Spinal cord (tissue), 10 donors: Measurements from ENCODE around the gene SH3BGR. TPM values are rescaled to one million over a fixed set of nuclear protein-coding genes. Genes with fewer than 3 reads are reported as not detected.

ENCODE experiments used
- DNase-seq, 6 donors: peaks; one replicate each; pipeline versions ENCODE4 v3.0.0 to v3.0.0-alpha.2; 2013 to 2015; ENCODE audit warnings: low spot score in 6 of 6, low read depth in 4 of 6
- H3K27ac ChIP-seq: one replicate; pipeline ENCODE4 v1.5.1; 2013; ENCODE audit warnings: low read depth, low read length, control low read depth
- H3K27me3 ChIP-seq: one replicate; pipeline ENCODE4 v1.6.1; 2013; ENCODE audit warnings: low read length; ENCODE audit not compliant: control insufficient read depth, insufficient read depth
- H3K36me3 ChIP-seq: one replicate; pipeline ENCODE4 v1.6.1; 2013; ENCODE audit warnings: low read length; ENCODE audit not compliant: control insufficient read depth, insufficient read depth
- H3K4me1 ChIP-seq: one replicate; pipeline ENCODE4 v1.6.1; 2013; ENCODE audit warnings: low read length; ENCODE audit not compliant: control insufficient read depth, insufficient read depth
- H3K4me3 ChIP-seq: one replicate; pipeline ENCODE4 v1.5.1; 2013; ENCODE audit warnings: low read depth, low read length, control low read depth
- H3K9me3 ChIP-seq: one replicate; pipeline ENCODE4 v1.6.1; 2013; ENCODE audit warnings: low read length; ENCODE audit not compliant: control insufficient read depth, insufficient read depth
- WGBS: methylation state at CpG from one replicate; pipeline ENCODE4 v1.1.5; 2013; ENCODE audit warnings: missing lambda C conversion rate; ENCODE audit not compliant: insufficient coverage; 5-methylcytosine and 5-hydroxymethylcytosine counted together
- polyA plus RNA-seq, 2 donors: library from polyadenylated mRNA; unstranded; fragments of 120-200 nt; gene quantifications; one replicate each; pipeline ENCODE4 v1.2.1, GENCODE V29; 2013; ENCODE audit not compliant: insufficient read length in 2 of 2
- total RNA-seq, 2 donors: library from RNA; depleted of rRNA in 1 of 2; stranded (reverse); fragments of 120-200 nt in 1 of 2; fragments of >200 nt in 1 of 2; gene quantifications; one replicate each; pipeline versions ENCODE4 v1.2.3 to v1.2.4, GENCODE V29; 2013 to 2014
- donor health status: healthy.

The SH3BGR gene
- total and polyA plus RNA-seq, 4 donors = 3.4 to 8.8 (median 7.1) TPM

DNA sequence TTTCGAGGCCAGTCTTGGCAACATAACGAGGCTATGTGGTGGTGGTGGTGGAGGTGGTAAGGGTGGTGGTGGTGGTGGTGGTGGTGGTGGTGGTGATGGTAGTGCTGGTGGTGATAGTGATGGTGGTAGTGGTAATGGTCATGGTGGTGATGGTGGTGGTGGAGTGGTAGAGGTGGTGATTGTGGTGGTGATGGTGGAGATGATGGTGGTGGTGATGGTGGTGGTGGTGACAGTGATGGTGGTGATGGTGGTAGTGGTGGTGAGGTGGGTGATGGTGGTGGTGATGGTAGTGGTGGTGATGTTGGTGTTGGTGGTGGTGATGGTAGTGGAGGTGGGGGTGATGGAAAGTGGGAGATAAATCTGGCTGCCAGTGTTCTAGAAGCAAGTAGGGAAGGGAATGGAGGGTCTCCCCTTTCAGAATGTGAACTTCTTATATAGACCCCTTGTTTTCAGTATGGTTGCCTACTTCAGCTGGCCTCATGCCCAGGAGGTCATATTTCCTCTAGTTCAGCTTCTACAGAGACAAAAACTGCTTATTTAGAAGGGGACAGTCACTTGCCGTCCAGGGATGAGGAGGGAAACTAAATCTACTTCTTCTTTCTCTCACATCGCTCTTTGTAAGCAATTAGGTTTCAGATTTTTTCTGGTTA is 27.5 kb downstream of the SH3BGR start:
- no peaks in the 10 kb centered on the region for H3K4me1 ChIP-seq
- H3K27me3 ChIP-seq = no peaks in the 10 kb centered on the region
- no peaks in the 10 kb centered on the region for H3K9me3 ChIP-seq
- peak in 4 of 6 donors; percentile 26 to 82 (median 34) for DNase-seq
- no peak overlapping the region for H3K4me3 ChIP-seq
- no peaks in the 10 kb centered on the region for H3K36me3 ChIP-seq
- H3K27ac ChIP-seq = no peak overlapping the region
- 80% methylated on average over 3 of the region's 4 CpGs for WGBS

DNA sequence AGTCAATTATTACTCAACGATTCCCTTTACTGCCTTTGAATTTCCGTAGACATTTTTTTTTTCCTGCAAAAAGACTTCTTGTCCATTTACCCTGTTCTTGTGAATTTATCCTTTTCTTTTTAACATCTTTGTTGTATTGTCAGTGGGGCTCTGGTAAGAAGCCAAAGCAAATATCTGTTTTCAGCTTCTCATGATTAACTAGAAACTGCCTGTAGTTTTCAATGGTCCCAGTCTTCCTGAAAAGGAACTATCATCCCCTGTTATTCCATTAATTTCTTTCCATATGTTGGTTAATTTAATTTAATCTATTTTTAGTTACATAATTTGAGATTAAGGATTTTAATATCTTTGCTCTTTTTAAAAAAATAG is 28.0 kb downstream of the SH3BGR start:
- Histone ChIP-seq H3K4me3 (no peak overlapping the region), H3K27ac (no peak overlapping the region), H3K27me3 (no peaks in the 10 kb centered on the region), H3K9me3 (no peaks in the 10 kb centered on the region), H3K36me3 (no peaks in the 10 kb centered on the region), H3K4me1 (no peaks in the 10 kb centered on the region)
- DNase-seq = peak in 2 of 6 donors; percentile 43 to 46
- no CpG with 5 or more reads among the region's 2 CpGs for WGBS

DNA sequence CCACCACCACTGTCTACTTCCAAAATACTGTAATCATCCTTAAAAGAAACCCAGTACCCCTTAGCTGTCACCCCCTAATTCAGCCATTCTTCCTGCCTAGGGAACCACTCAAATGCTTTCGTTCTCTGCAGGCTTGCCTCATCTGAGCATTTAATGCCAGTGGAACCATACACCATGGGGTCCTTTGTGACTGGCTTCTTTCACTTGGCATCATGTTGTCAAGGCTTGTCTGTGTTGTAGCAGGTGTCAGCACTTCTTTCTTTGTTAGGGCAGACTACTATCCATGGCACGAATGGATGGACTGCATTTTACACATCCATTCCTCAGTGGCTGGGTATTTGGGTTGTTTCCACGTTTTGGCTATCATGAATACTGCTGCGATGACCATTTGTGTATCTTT is 28.5 kb downstream of the SH3BGR start:
- Histone ChIP-seq H3K4me3 (no peak overlapping the region), H3K27me3 (no peaks in the 10 kb centered on the region), H3K36me3 (no peaks in the 10 kb centered on the region), H3K9me3 (no peaks in the 10 kb centered on the region), H3K4me1 (no peaks in the 10 kb centered on the region), H3K27ac (no peak overlapping the region)
- peak in 2 of 6 donors; percentile 18 to 49 for DNase-seq
- 40% methylated on average over 1 of the region's 4 CpGs for WGBS

DNA sequence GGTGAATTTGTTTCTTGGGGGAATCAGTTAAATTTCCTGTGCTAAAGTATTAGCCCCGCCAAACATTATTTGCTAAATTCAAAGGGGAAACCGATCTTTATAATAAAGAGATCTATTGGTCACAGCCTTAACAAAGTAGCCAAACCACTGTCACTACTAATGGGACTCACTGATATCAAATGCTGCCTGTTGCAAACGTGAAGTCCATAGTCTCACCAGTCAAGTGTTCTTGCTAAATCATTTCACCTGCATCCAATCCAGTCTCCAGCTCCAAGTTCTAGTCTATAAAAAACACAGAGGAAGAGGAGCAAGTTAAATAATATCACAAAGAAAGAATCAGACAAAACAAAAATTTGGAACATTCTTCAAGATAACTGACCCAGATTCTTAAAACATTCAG is 30.1 kb downstream of the SH3BGR start:
- no peak overlapping the region for H3K4me3 ChIP-seq
- no peaks in the 10 kb centered on the region for H3K9me3 ChIP-seq
- WGBS = 100% methylated on average over 1 of the region's 3 CpGs
- H3K4me1 ChIP-seq = no peaks in the 10 kb centered on the region
- no peaks in the 10 kb centered on the region for H3K27me3 ChIP-seq
- H3K27ac ChIP-seq = no peak overlapping the region
- DNase-seq = no peak
- no peaks in the 10 kb centered on the region for H3K36me3 ChIP-seq

DNA sequence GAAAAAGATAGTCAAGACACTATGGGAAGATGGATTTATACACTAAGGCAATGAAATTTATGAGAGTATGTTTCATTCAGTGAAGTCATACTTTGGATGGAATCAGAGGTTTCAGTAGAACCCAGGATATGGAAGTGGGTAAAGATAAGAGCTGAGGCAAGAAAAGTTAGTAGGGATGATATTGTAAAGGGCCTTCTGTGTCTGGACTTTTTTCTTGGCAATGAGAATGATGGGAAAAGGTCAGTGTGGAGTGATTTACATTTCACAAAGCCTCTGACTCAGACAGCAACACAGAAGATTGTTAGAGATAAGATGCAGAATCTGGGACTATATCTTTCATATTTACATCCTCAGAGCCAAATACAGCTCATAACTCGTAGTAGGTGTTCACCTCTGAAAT is 32.1 kb downstream of the SH3BGR start:
- H3K27ac ChIP-seq = no peak overlapping the region
- 100% methylated on average over 1 of the region's 1 CpG for WGBS

DNA sequence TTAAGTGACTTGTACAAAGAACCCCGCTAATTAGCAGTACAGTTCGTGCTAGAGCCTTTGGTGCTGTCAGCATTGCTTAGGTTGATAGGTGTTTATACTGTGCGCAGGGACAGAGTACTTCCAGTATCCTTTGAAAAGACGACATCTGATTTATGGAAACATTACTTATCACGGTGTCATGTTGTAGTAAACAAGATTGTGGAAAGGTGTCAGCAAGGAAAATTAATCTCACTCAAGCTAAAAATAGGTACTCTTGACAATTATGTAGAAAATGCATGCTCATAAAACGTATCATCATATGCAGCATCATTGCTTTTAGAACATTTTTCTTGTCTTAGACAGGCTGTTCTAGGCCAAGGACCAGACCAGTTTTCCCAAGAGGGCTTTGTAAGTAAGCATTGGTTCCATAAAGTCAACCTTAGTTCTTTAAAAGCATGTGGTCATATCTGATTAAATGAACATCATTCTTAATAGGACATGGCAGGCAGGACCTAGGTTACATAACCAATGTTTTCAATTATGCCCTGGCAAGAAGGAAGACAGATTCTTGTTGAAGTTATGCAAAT is 33.0 kb downstream of the SH3BGR start:
- 84% methylated on average over 3 of the region's 6 CpGs for WGBS
- Histone ChIP-seq H3K27me3 (no peaks in the 10 kb centered on the region), H3K9me3 (no peaks in the 10 kb centered on the region), H3K4me3 (no peak overlapping the region), H3K27ac (no peak overlapping the region), H3K36me3 (no peaks in the 10 kb centered on the region), H3K4me1 (no peaks in the 10 kb centered on the region)
- DNase-seq = peak in 2 of 6 donors; percentile 4 to 10

More for the DNA sequence above, 32.1 kb downstream of the SH3BGR start:
- no peaks in the 10 kb centered on the region for H3K27me3 ChIP-seq
- H3K4me1 ChIP-seq = no peaks in the 10 kb centered on the region
- DNase-seq = no peak
- H3K4me3 ChIP-seq = no peak overlapping the region
- H3K9me3 ChIP-seq = no peaks in the 10 kb centered on the region
- no peaks in the 10 kb centered on the region for H3K36me3 ChIP-seq

DNA sequence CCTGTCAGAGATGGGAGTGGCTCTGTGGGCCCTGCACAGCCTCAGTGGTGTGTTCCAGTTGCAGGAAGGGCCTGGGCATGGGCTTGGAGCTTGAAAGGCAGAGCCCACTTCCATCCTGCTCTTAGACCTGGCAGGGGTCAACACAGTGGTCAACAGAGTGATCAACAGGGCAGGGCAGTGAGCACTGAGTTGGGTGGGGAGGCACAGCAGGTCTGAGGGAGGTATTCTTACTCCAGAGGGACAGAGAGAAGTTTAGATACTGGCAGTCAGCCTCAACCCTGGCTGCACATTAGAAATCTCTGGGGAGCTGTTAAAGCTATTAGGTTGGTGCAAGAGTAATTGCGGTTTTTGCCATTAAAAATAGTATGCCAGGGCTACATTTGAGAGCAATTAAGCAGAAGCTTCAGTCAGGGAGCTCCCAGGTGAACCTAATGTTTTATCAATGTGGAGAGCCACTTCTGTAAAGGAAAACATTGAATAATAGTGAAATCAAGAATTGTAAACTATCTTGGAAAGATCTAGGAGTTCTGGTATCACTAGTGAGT is 37.7 kb downstream of the SH3BGR start:
- DNase-seq = no peak
- no peak overlapping the region for H3K4me3 ChIP-seq
- no peaks in the 10 kb centered on the region for H3K9me3 ChIP-seq
- H3K4me1 ChIP-seq = no peaks in the 10 kb centered on the region
- H3K36me3 ChIP-seq = no peaks in the 10 kb centered on the region
- 63% methylated on average over 1 of the region's 1 CpG for WGBS
- H3K27me3 ChIP-seq = no peaks in the 10 kb centered on the region
- H3K27ac ChIP-seq = no peak overlapping the region

DNA sequence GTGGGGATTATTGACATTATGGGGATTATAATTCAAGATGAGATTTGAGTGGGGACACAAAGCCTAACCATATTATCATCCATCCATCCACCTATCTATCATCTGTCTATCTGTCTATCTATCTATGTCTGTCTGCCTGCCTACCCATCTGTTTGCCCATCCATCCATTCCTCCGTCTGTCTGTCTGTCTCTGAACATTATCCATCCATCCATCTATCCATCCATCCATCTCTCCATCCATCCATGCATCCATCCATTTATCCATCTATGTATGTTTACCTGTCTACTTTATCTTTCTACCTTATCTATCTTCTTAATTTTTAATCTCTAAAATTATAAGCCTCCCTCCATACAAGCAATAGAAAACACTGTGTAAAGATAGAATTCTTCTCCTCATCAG is 47.4 kb downstream of the SH3BGR start:
- no peaks in the 10 kb centered on the region for H3K27me3 ChIP-seq
- no peak for DNase-seq
- no peak overlapping the region for H3K27ac ChIP-seq
- peaks cover 7% of the 10 kb centered on the region for H3K4me1 ChIP-seq
- 100% methylated on average over 1 of the region's 1 CpG for WGBS
- H3K36me3 ChIP-seq = no peaks in the 10 kb centered on the region
- no peaks in the 10 kb centered on the region for H3K9me3 ChIP-seq
- no peak overlapping the region for H3K4me3 ChIP-seq

DNA sequence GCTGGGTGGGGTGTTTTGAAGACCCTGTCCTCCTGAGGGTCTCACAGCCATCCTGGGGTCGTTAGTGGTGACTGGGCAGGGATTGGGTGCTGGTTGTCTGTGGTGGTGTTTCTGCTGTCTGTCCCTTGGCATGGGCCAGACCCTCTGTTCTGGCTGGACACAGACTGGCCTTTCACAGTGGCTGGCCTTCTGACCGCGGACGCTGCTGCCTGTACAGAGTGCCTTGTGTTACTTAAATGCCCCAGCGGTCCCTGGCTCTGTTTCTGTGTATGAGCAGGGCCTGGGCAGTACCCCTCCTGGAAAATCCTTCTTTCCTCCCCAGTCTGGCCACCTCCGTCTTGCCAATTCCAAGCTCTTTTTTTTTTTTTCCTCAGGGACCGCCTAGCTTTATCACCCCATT is 50.9 kb downstream of the SH3BGR start:
- H3K9me3 ChIP-seq = no peaks in the 10 kb centered on the region
- WGBS = 63% methylated on average over 6 of the region's 7 CpGs
- H3K36me3 ChIP-seq = no peaks in the 10 kb centered on the region
- no peak overlapping the region for H3K27ac ChIP-seq
- no peaks in the 10 kb centered on the region for H3K27me3 ChIP-seq
- DNase-seq = peak in 1 of 6 donors; percentile 46
- H3K4me3 ChIP-seq = no peak overlapping the region
- H3K4me1 ChIP-seq = peaks cover 10% of the 10 kb centered on the region
